Naive B cell (primary cell): ENCODE results near the gene PXN. TPM values are rescaled to one million over a fixed set of nuclear protein-coding genes. Genes with fewer than 3 reads are reported as not detected.
A peak's percentile ranks its signal among the peaks of the same experiment; 100 is the strongest.

Source experiments
- ATAC-seq, 2 donors: fragments of 150-1000 bp; cut with Tn5 transposase; 2 replicates each; pipeline ENCODE4 v1.10.0; 2021; ENCODE audit warnings: low read depth in 2 of 2, mild to moderate bottlenecking in 2 of 2, moderate library complexity in 2 of 2
- DNase-seq: peaks from one replicate; pipeline ENCODE4 v3.0.0; 2022
- H3K27ac Mint-ChIP-seq, 6 donors: one replicate each; pipeline ENCODE4 v1.8.0; 2020 to 2022; ENCODE audit warnings: mild to moderate bottlenecking in 6 of 6, mixed read lengths in 6 of 6, moderate library complexity in 5 of 6, inconsistent platforms in 2 of 6
- H3K27me3 Mint-ChIP-seq, 3 donors: one replicate each; pipeline ENCODE4 v1.8.0; 2021 to 2022; ENCODE audit warnings: mixed read lengths in 3 of 3, mild to moderate bottlenecking in 1 of 3
- H3K36me3 Mint-ChIP-seq, 2 donors: one replicate each; pipeline ENCODE4 v1.8.0; 2020 to 2022; ENCODE audit warnings: mixed read lengths in 2 of 2, inconsistent platforms in 1 of 2, mild to moderate bottlenecking in 1 of 2
- H3K4me1 Mint-ChIP-seq, 3 donors: one replicate each; pipeline ENCODE4 v1.8.0; 2020 to 2022; ENCODE audit warnings: mixed read lengths in 3 of 3, inconsistent platforms in 1 of 3, mild to moderate bottlenecking in 1 of 3, moderate library complexity in 1 of 3
- H3K4me3 Mint-ChIP-seq, 8 donors: one replicate each; pipeline ENCODE4 v1.8.0; 2020 to 2022; ENCODE audit warnings: mild to moderate bottlenecking in 8 of 8, mixed read lengths in 8 of 8, moderate library complexity in 8 of 8, inconsistent platforms in 2 of 8
- H3K9me3 Mint-ChIP-seq, 7 donors: one replicate each; pipeline ENCODE4 v1.8.0; 2020 to 2022; ENCODE audit warnings: mixed read lengths in 7 of 7, mild to moderate bottlenecking in 5 of 7, inconsistent platforms in 2 of 7, moderate library complexity in 1 of 7
- polyA plus RNA-seq, 6 donors: library from polyadenylated mRNA; unstranded; fragments of 300-500 nt; fragmentation: Illumina TruSeq; gene quantifications; one replicate each; pipeline ENCODE4 v1.2.3, GENCODE V29; 2021; ENCODE audit warnings: low read depth in 6 of 6

PXN gene
- polyA plus RNA-seq, 6 donors from 2014 or later = 0.95 to 6.0 (median 3.7) TPM

GRCh38 chr12:120170631-120171030 is 94.9 kb downstream of the PXN start:
- H3K4me3 Mint-ChIP-seq = no peak overlapping the region
- peaks cover 4 to 7% (median 5%) of the 10 kb centered on the region in 3 donors for H3K4me1 Mint-ChIP-seq
- ATAC-seq (no peak), DNase-seq (no peak)
- H3K36me3 Mint-ChIP-seq = peaks cover 17 to 22% of the 10 kb centered on the region in 2 donors
- no peak overlapping the region for H3K27ac Mint-ChIP-seq
- no peaks in the 10 kb centered on the region for H3K9me3 Mint-ChIP-seq
- no peaks in the 10 kb centered on the region for H3K27me3 Mint-ChIP-seq

GRCh38 chr12:120169946-120170345 is 95.6 kb downstream of the PXN start:
- H3K27ac Mint-ChIP-seq = no peak overlapping the region
- H3K4me3 Mint-ChIP-seq = peak overlapping the region in 1 of 8 donors; percentile 16
- peaks cover 17 to 22% of the 10 kb centered on the region in 2 donors for H3K36me3 Mint-ChIP-seq
- no peaks in the 10 kb centered on the region for H3K9me3 Mint-ChIP-seq
- DNase-seq (no peak), ATAC-seq (no peak)
- no peaks in the 10 kb centered on the region for H3K27me3 Mint-ChIP-seq
- peaks cover 0 to 4% (median under 1%) of the 10 kb centered on the region in 3 donors for H3K4me1 Mint-ChIP-seq

DNA sequence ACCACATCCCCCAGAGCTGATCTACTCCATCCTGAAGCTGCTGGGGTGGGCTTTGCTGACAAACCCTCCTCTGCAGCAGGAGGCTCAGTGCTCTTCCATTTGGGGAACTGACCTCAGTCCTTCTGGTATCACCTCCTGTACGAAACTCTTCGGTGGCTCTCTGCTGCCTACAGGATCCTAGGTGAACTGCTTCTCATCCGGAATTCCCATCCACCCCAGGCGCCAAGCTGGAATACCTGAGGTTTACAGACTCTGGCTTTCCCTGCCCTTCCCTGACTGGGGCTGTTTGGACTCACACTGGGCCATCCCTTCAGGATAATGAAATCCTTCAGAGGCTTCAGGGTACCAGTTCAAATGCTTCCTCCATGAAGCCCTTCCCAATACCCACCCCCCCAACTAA is 97.2 kb downstream of the PXN start:
- peak overlapping the region in 3 of 6 donors; percentile 56 to 82 (median 74) for H3K27ac Mint-ChIP-seq
- H3K9me3 Mint-ChIP-seq = no peaks in the 10 kb centered on the region
- ATAC-seq (no peak), DNase-seq (no peak)
- no peak overlapping the region for H3K4me3 Mint-ChIP-seq
- H3K4me1 Mint-ChIP-seq = no peaks in the 10 kb centered on the region
- peaks cover 7 to 11% of the 10 kb centered on the region in 2 donors for H3K36me3 Mint-ChIP-seq
- H3K27me3 Mint-ChIP-seq = no peaks in the 10 kb centered on the region

DNA sequence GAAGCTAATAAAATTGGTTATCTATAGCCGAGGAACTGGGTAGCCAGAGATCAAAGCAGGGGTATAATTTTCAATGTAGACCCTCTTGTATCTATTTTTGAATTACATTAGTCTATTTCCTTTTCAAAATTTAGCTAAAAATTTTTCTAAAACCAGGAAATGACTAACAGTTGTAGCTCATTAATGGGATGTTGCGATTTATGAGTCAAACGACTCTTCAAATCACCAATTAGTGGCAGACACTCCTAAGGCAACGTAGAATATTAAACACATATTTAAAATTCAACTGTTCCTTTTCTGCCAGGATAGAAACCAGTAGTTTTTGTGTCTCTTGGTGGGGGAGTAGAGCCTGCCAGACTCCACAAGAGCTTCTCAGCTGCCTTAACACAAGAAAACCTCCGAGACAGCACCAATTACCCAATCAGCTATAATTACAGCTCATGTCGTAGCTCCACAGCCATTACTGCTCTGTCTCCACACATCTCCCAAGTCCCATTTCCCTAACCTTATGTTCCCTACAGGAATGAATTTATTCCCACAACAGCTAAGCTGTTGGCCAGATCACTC is 97.9 kb downstream of the PXN start:
- Mint-ChIP-seq H3K27ac (peak overlapping the region in 1 of 6 donors; percentile 74), H3K4me1 (peaks cover 0 to 2% (median 0%) of the 10 kb centered on the region in 3 donors), H3K27me3 (no peaks in the 10 kb centered on the region), H3K36me3 (peaks cover 6 to 12% of the 10 kb centered on the region in 2 donors), H3K4me3 (no peak overlapping the region), H3K9me3 (no peaks in the 10 kb centered on the region)
- no peak for DNase-seq
- ATAC-seq = no peak

DNA sequence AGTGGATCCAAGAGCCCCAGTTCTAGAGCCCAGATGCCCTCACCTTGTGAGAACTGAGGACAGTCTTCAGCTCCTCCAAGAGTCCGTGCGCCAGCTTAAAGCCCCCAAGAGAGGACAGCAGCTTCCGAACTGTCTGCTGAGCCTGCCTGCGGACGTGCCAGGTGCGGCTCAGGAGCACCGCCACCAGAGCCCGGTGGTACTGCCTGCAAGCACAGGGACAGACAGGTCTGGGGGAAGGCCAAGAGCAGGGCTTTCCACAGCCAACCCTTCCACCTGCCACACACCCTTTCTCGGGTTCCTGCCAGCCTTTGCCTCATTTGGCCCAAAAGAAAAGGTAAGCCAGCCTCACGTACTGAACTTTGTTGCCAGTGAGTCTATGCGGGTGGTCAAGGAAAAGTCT is 101.2 kb downstream of the PXN start:
- Mint-ChIP-seq H3K4me3 (no peak overlapping the region), H3K27me3 (no peaks in the 10 kb centered on the region), H3K27ac (no peak overlapping the region), H3K9me3 (no peaks in the 10 kb centered on the region), H3K36me3 (peaks cover 13 to 32% of the 10 kb centered on the region in 2 donors), H3K4me1 (peaks cover 0 to 6% (median 0%) of the 10 kb centered on the region in 3 donors)
- DNase-seq = no peak
- ATAC-seq = no peak

- Mint-ChIP-seq H3K4me1 (peaks cover 0 to 6% (median 0%) of the 10 kb centered on the region in 3 donors), H3K36me3 (peaks cover 12 to 23% of the 10 kb centered on the region in 2 donors), H3K4me3 (no peak overlapping the region), H3K27me3 (no peaks in the 10 kb centered on the region), H3K27ac (no peak overlapping the region), H3K9me3 (no peaks in the 10 kb centered on the region)
- ATAC-seq (no peak), DNase-seq (no peak)
These were observed 102.8 kb downstream of the PXN start for GRCh38 chr12:120162763-120163162.

DNA sequence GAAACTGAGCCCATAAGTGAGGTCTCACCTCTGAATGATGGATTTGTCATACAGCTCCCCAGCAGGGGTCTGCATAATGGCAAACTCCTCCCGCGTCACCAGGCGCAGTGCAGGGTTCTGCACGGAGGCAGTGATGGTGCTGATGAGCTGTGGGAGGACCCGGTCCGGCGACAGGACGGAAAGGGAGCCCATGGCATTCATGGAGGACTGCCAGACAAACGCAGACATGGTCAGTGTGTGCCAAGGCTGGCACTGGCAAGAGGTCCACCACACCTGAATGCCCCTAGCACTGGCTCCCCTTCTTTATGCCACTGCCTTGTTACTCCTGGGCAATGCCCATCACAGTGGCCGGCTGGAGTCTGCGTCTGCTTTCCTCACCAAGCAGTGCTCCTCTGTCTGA is 103.7 kb downstream of the PXN start:
- Mint-ChIP-seq H3K4me3 (peak overlapping the region in 1 of 8 donors; percentile 22), H3K4me1 (peaks cover 0 to 6% (median 0%) of the 10 kb centered on the region in 3 donors), H3K27ac (no peak overlapping the region), H3K36me3 (peaks cover 12 to 32% of the 10 kb centered on the region in 2 donors), H3K9me3 (no peaks in the 10 kb centered on the region), H3K27me3 (no peaks in the 10 kb centered on the region)
- ATAC-seq (no peak), DNase-seq (no peak)

Other genes with a start within 250 kb of the PXN start
- gene RAB35, start 149.0 kb downstream of the PXN start, polyA plus RNA-seq = 10 to 100 TPM in 5 of 6 donors, 1 to 10 TPM in 1; 6.2 to 16.6 (median 14.6) TPM
- gene GCN1, start 71.0 kb downstream of the PXN start, polyA plus RNA-seq = 10 to 100 TPM; 11.1 to 23.9 (median 18.7) TPM
- 1,000 to 10,000 TPM; 1,332 to 2,325 (median 1,674) TPM for gene RPLP0, start 64.6 kb downstream of the PXN start, polyA plus RNA-seq
- 100 to 1,000 TPM in 1 of 6 donors, 10 to 100 TPM in 1, not detected in 4; 82.0 to 107 TPM for gene RNU4-2, start 26.2 kb upstream of the PXN start, polyA plus RNA-seq
- not detected for gene RNU4-1, start 27.5 kb upstream of the PXN start, polyA plus RNA-seq
- gene SIRT4, start 36.6 kb upstream of the PXN start, polyA plus RNA-seq = 1 to 10 TPM; 1.3 to 4.3 (median 1.4) TPM
- gene PLA2G1B, start 62.0 kb upstream of the PXN start, polyA plus RNA-seq = not detected
- not detected for gene MSI1, start 103.4 kb upstream of the PXN start, polyA plus RNA-seq
- 1,000 to 10,000 TPM in 1 of 6 donors, 100 to 1,000 TPM in 5; 716 to 1,228 (median 856) TPM for gene COX6A1, start 172.4 kb upstream of the PXN start, polyA plus RNA-seq
- 10 to 100 TPM; 49.1 to 66.6 (median 58.4) TPM for gene TRIAP1, start 180.7 kb upstream of the PXN start, polyA plus RNA-seq
- 10 to 100 TPM in 5 of 6 donors, 1 to 10 TPM in 1; 9.7 to 16.3 (median 14.5) TPM for gene GATC, start 180.7 kb upstream of the PXN start, polyA plus RNA-seq
- gene SRSF9, start 204.0 kb upstream of the PXN start, polyA plus RNA-seq = 100 to 1,000 TPM; 208 to 293 (median 218) TPM
- gene DYNLL1, start 230.4 kb upstream of the PXN start, polyA plus RNA-seq = 100 to 1,000 TPM; 206 to 326 (median 268) TPM